Hepatocyte (in vitro differentiated cells): ENCODE data around the gene SEPTIN5.

Source experiments
- CTCF ChIP-seq: fragments of 200-600 bp; sonication (generic); IDR thresholded peaks from 2 replicates; pipeline ENCODE4 v1.5.1; 2016; ENCODE audit warnings: antibody characterized with exemption, mild to moderate bottlenecking; ENCODE audit not compliant: poor library complexity
- EZH2phosphoT487 ChIP-seq: fragments of 200-600 bp; sonication (generic); IDR thresholded peaks from one replicate; pipeline ENCODE4 v1.6.1; 2018; ENCODE audit warnings: antibody characterized with exemption, mild to moderate bottlenecking, low read depth, moderate library complexity; ENCODE audit not compliant: unreplicated experiment, severe bottlenecking

- TF ChIP-seq CTCF (no peak), EZH2phosphoT487 (peak; percentile 5)
Observed at GRCh38 chr22:19755145-19755710, 40.9 kb downstream of the SEPTIN5 start.
